GM23248 (cell line): ENCODE data around the gene MATN3.

Experiments
- EZH2 ChIP-seq: fragments of 200-600 bp; sonication (generic); IDR thresholded peaks from 2 replicates; pipeline ENCODE4 v1.6.1; 2018; ENCODE audit warnings: antibody characterized with exemption, mild to moderate bottlenecking; ENCODE audit not compliant: insufficient read depth, poor library complexity, severe bottlenecking
- EZH2phosphoT487 ChIP-seq: fragments of 200-600 bp; sonication (generic); IDR thresholded peaks from 2 replicates; pipeline ENCODE4 v1.6.1; 2018; ENCODE audit warnings: antibody characterized with exemption, moderate library complexity, mild to moderate bottlenecking, low read depth; ENCODE audit not compliant: insufficient read depth

DNA sequence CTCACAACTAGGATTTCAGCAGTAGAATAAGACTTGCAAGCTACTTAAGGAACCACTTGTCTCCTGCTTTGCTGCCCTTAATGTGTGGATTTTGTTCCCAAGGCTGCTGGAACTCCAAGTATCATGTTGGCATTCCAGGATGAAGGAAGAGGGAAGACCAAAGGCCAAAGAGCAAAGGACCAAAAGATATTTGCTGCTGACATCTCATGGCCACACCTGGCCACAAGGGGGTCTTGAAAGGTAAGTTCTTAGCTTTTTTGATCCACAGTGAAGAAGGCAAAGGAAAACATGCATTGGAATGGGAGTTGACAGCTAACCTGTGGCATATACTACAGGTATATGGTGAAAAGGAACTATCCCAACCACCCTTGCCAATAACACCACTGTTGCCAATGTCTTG lies 3.9 kb upstream of the MATN3 start:
- TF ChIP-seq EZH2 (no peak), EZH2phosphoT487 (no peak)
